ENCODE data around the gene TBC1D8. TPM values are rescaled to one million over a fixed set of nuclear protein-coding genes. Genes with fewer than 3 reads are reported as not detected.

Gene TBC1D8
- total and polyA plus RNA-seq, 2 of the 8 experiments (the other 6 are each of a cell fraction or from before 2014, with no cell fraction given): 20.8 to 21.8 TPM

DNA sequence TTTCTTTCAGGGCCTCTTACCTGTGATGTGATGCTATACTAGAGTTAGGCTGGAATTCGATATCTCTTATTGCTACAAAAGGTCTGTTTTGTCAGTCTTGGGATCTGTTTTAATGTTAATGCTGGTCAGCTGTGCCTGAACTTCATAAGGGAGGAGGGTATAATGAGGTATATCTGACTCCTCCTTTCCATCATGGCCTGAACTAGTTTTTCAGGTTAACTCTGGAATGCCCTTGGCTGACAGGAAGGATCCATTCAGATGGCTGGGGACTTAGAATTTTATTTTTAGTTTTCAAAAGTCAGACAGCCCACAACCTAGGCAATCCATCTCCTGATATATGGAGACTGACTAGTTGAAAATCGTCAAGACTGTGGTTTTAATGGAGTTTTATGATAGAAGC lies 35.9 kb upstream of the TBC1D8 start:
- H3K27ac ChIP-seq (ENCODE audit: low read depth, low read length): no peak overlapping the region
- H2BK12ac ChIP-seq (ENCODE audit: low read depth, low read length): no peak overlapping the region
- no peaks in the 10 kb centered on the region for H3K23me2 ChIP-seq (ENCODE audit: low read depth, low read length)
- ChIA-PET CTCF (ENCODE audit: partially characterized antibody) (interaction anchor here (1.0 kb wide), 1 partner anchor 20 kb away, joined by 6 read pairs; no protein-coding TSS in a partner anchor), POLR2A (ENCODE audit: partially characterized antibody) (no interaction called here)
- H2AK5ac ChIP-seq (ENCODE audit: low read depth, low read length): no peak overlapping the region
- H4K8ac ChIP-seq (ENCODE audit: extremely low read depth, insufficient read depth, low read length): no peak overlapping the region
- 91% methylated on average over 2 of the region's 2 CpGs; no CpG with 5 or more reads in 1 of the 2 experiments for WGBS, 2 experiments (ENCODE audit: extremely low coverage in 1 of 2, insufficient coverage in 1 of 2, insufficient read length in 1 of 2, insufficient replicate concordance in 2 of 2, low coverage in 1 of 2, low lambda C conversion rate in 2 of 2, missing lambda C conversion rate in 1 of 2)
- peaks cover 0 to 10% (median 2%) of the 10 kb centered on the region in 4 experiments; a peak in 4 of 7 replicates for H3K4me1 ChIP-seq (replicated peaks in 1 of 4; ENCODE audit: control insufficient read depth in 3 of 4, insufficient read depth in 4 of 4, low read length in 3 of 4)
- no peaks in the 10 kb centered on the region for H3K27me3 ChIP-seq (replicated peaks in 1 of 4; ENCODE audit: control insufficient read depth in 3 of 4, extremely low read depth in 1 of 4, insufficient read depth in 3 of 4, low read length in 3 of 4)
- TF ChIP-seq PHF8 (conservative IDR thresholded peaks at IDR 0.05; ENCODE audit: low read depth, low read length): no peak
- TF ChIP-seq BCL11A (IDR thresholded peaks at IDR 0.05; ENCODE audit: low read depth in 2 of 2, low read length in 2 of 2): no peak
- no peak for TF ChIP-seq SIX5 (IDR thresholded peaks at IDR 0.05; ENCODE audit: low read depth, low read length)
- no peak for TF ChIP-seq SIN3A (conservative IDR thresholded peaks at IDR 0.05 in 1 of 2, IDR thresholded peaks at IDR 0.05 in 1 of 2; ENCODE audit: low read depth in 1 of 2, low read length in 2 of 2)
- TF ChIP-seq KDM1A (IDR thresholded peaks at IDR 0.05; ENCODE audit: borderline replicate concordance, low read length): no peak
- TF ChIP-seq GTF2F1 (IDR thresholded peaks at IDR 0.05; ENCODE audit: borderline replicate concordance, low read depth, low read length): no peak
- H3K9me3 ChIP-seq (ENCODE audit: insufficient read depth in 2 of 2, low read depth in 1 of 2, low read length in 1 of 2): no peaks in the 10 kb centered on the region
- H4K5ac ChIP-seq (ENCODE audit: insufficient read length, low read depth, low read length): no peak overlapping the region
- no peaks in the 10 kb centered on the region for H3K36me3 ChIP-seq (ENCODE audit: control insufficient read depth in 2 of 4, insufficient read depth in 4 of 4, low read length in 3 of 4)
- H3K4me3 ChIP-seq (ENCODE audit: extremely low read depth in 1 of 4, insufficient read depth in 2 of 4, low read depth in 3 of 4, low read length in 4 of 4): no peak overlapping the region
- no peak overlapping the region for H4K91ac ChIP-seq (replicated peaks; ENCODE audit: insufficient read length, low read length)
- H3K79me1 ChIP-seq (ENCODE audit: low read depth, low read length): no peaks in the 10 kb centered on the region
- H3K56ac ChIP-seq (replicated peaks; ENCODE audit: insufficient read length, low read depth, low read length): no peak overlapping the region
- no peak overlapping the region for H3K4ac ChIP-seq (replicated peaks; ENCODE audit: insufficient read length, low read depth, low read length)
- no peak overlapping the region for H2BK20ac ChIP-seq (ENCODE audit: low read length)
- FAIRE-seq: no peak
- H3K18ac ChIP-seq (ENCODE audit: extremely low read depth, low read length): no peak overlapping the region
- no peak overlapping the region for H3K4me2 ChIP-seq (ENCODE audit: insufficient read depth in 1 of 2, low read depth in 2 of 2, low read length in 2 of 2)
- H2BK15ac ChIP-seq (ENCODE audit: low read length): no peak overlapping the region
- H3K23ac ChIP-seq (ENCODE audit: insufficient read length): no peak overlapping the region
- H2BK120ac ChIP-seq (replicated peaks; ENCODE audit: low read depth, low read length): no peak overlapping the region
- H3K79me2 ChIP-seq (ENCODE audit: control insufficient read depth in 1 of 2, insufficient read depth in 2 of 2, low read length in 2 of 2): no peaks in the 10 kb centered on the region
- no peak for DNase-seq (ENCODE audit: low read depth in 1 of 2, low spot score in 2 of 2)
- H3K14ac ChIP-seq (ENCODE audit: insufficient read length): no peak overlapping the region
- H2AFZ ChIP-seq (ENCODE audit: low read length): no peak overlapping the region
- H4K20me1 ChIP-seq (replicated peaks in 1 of 2; ENCODE audit: control insufficient read depth in 1 of 2, insufficient read depth in 2 of 2, low read length in 2 of 2): no peaks in the 10 kb centered on the region
- no peak overlapping the region for H2BK5ac ChIP-seq (ENCODE audit: low read depth, low read length)
- no peak overlapping the region for H3K9ac ChIP-seq (replicated peaks in 1 of 4; ENCODE audit: extremely low read depth in 1 of 4, low read depth in 3 of 4, low read length in 3 of 4)
